ENCODE measurements around the gene ERBIN. TPM values are rescaled to one million over a fixed set of nuclear protein-coding genes. Genes with fewer than 3 reads are reported as not detected.
A peak's percentile ranks its signal among the peaks of the same experiment; 100 is the strongest.

The ERBIN gene
- total and polyA plus RNA-seq, 10 of the 15 experiments (the other 5 are each of a cell fraction or from before 2014, with no cell fraction given): 9.5 to 91.1 (median 49.4) TPM

DNA sequence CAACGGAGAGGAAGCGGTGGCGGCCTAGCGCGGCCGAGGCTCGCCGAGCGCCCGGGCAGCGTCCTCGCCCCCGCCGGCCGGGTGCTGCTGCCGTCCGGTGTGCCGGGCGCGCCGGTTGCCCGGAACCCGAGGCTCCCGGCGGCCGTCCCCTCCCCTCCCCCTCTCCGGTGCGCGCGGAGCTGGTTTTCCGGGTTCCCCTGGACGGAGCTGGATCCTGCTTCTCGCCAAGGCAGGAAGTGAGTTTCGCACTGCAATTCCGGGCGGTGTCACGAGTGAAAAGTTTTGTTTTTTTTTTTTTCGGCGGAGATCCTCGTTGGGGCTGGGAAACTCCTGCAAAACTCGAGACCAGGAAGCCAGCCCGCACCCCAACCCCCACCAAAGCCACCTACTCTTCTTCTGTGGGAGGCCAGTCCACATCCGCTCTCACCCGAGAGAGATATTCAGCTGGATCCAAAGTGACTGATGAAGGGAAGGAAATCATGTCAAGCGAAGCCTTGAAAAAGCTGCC is at the start of gene ERBIN (continued):
- TF ChIP-seq, protein P1, sequence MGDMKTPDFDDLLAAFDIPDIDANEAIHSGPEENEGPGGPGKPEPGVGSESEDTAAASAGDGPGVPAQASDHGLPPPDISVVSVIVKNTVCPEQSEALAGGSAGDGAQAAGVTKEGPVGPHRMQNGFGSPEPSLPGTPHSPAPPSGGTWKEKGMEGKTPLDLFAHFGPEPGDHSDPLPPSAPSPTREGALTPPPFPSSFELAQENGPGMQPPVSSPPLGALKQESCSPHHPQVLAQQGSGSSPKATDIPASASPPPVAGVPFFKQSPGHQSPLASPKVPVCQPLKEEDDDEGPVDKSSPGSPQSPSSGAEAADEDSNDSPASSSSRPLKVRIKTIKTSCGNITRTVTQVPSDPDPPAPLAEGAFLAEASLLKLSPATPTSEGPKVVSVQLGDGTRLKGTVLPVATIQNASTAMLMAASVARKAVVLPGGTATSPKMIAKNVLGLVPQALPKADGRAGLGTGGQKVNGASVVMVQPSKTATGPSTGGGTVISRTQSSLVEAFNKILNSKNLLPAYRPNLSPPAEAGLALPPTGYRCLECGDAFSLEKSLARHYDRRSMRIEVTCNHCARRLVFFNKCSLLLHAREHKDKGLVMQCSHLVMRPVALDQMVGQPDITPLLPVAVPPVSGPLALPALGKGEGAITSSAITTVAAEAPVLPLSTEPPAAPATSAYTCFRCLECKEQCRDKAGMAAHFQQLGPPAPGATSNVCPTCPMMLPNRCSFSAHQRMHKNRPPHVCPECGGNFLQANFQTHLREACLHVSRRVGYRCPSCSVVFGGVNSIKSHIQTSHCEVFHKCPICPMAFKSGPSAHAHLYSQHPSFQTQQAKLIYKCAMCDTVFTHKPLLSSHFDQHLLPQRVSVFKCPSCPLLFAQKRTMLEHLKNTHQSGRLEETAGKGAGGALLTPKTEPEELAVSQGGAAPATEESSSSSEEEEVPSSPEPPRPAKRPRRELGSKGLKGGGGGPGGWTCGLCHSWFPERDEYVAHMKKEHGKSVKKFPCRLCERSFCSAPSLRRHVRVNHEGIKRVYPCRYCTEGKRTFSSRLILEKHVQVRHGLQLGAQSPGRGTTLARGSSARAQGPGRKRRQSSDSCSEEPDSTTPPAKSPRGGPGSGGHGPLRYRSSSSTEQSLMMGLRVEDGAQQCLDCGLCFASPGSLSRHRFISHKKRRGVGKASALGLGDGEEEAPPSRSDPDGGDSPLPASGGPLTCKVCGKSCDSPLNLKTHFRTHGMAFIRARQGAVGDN (IDR thresholded peaks at IDR 0.05): 0 out of 2 replicates have a peak, but pooled peaks have one; percentile 25
- TF ChIP-seq KLF5 (IDR thresholded peaks at IDR 0.05; ENCODE audit: partially characterized antibody) (no peak), BCL11A (IDR thresholded peaks at IDR 0.05; ENCODE audit: low read depth, low read length) (no peak), MYB (IDR thresholded peaks at IDR 0.05; ENCODE audit: borderline replicate concordance, low read depth, low read length) (no peak), FOXM1 (IDR thresholded peaks at IDR 0.05; ENCODE audit: low read depth, low read length) (no peak), IKZF2 (IDR thresholded peaks at IDR 0.05) (peak; percentile 29 to 64), MYC (IDR thresholded peaks at IDR 0.05; ENCODE audit: insufficient read depth, insufficient read length, insufficient replicate concordance, low read length, severe bottlenecking) (no peak), WRNIP1 (IDR thresholded peaks at IDR 0.05; ENCODE audit: borderline replicate concordance, low read depth, low read length) (no peak), SIN3A (IDR thresholded peaks at IDR 0.05; ENCODE audit: low read depth, low read length) (peak; percentile 63; the same call in 1 of the 2 replicates), RAD51 (IDR thresholded peaks at IDR 0.05) (no peak), NFXL1 (IDR thresholded peaks at IDR 0.05; ENCODE audit: borderline replicate concordance) (no peak), TAF1 (IDR thresholded peaks at IDR 0.05; ENCODE audit: borderline replicate concordance, low read depth, low read length) (peak; percentile 63; the same call in 1 of the 2 replicates), SREBF1 (IDR thresholded peaks at IDR 0.05; ENCODE audit: low read length) (no peak), HDGF (IDR thresholded peaks at IDR 0.05) (no peak), ZBED1 (IDR thresholded peaks at IDR 0.05; ENCODE audit: borderline replicate concordance) (0 out of 2 replicates have a peak, but pooled peaks have one; percentile 46), NR2C1 (IDR thresholded peaks at IDR 0.05) (no peak), BHLHE40 (IDR thresholded peaks at IDR 0.05; ENCODE audit: borderline replicate concordance in 1 of 2, low read depth in 2 of 2, low read length in 1 of 2) (0 out of 4 replicates have a peak, but pooled peaks have one; percentile 14 to 23), EED (IDR thresholded peaks at IDR 0.05; ENCODE audit: low read depth) (peak; percentile 65), CHD4 (IDR thresholded peaks at IDR 0.05) (no peak)
- TF ChIP-seq, protein P2, sequence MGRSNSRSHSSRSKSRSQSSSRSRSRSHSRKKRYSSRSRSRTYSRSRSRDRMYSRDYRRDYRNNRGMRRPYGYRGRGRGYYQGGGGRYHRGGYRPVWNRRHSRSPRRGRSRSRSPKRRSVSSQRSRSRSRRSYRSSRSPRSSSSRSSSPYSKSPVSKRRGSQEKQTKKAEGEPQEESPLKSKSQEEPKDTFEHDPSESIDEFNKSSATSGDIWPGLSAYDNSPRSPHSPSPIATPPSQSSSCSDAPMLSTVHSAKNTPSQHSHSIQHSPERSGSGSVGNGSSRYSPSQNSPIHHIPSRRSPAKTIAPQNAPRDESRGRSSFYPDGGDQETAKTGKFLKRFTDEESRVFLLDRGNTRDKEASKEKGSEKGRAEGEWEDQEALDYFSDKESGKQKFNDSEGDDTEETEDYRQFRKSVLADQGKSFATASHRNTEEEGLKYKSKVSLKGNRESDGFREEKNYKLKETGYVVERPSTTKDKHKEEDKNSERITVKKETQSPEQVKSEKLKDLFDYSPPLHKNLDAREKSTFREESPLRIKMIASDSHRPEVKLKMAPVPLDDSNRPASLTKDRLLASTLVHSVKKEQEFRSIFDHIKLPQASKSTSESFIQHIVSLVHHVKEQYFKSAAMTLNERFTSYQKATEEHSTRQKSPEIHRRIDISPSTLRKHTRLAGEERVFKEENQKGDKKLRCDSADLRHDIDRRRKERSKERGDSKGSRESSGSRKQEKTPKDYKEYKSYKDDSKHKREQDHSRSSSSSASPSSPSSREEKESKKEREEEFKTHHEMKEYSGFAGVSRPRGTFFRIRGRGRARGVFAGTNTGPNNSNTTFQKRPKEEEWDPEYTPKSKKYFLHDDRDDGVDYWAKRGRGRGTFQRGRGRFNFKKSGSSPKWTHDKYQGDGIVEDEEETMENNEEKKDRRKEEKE (IDR thresholded peaks at IDR 0.05): 0 out of 2 replicates have a peak, but pooled peaks have one; percentile 26
- TF ChIP-seq, protein P3, sequence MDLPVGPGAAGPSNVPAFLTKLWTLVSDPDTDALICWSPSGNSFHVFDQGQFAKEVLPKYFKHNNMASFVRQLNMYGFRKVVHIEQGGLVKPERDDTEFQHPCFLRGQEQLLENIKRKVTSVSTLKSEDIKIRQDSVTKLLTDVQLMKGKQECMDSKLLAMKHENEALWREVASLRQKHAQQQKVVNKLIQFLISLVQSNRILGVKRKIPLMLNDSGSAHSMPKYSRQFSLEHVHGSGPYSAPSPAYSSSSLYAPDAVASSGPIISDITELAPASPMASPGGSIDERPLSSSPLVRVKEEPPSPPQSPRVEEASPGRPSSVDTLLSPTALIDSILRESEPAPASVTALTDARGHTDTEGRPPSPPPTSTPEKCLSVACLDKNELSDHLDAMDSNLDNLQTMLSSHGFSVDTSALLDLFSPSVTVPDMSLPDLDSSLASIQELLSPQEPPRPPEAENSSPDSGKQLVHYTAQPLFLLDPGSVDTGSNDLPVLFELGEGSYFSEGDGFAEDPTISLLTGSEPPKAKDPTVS (IDR thresholded peaks at IDR 0.05; ENCODE audit: low read depth, low read length): no peak
- TF ChIP-seq, protein P4, sequence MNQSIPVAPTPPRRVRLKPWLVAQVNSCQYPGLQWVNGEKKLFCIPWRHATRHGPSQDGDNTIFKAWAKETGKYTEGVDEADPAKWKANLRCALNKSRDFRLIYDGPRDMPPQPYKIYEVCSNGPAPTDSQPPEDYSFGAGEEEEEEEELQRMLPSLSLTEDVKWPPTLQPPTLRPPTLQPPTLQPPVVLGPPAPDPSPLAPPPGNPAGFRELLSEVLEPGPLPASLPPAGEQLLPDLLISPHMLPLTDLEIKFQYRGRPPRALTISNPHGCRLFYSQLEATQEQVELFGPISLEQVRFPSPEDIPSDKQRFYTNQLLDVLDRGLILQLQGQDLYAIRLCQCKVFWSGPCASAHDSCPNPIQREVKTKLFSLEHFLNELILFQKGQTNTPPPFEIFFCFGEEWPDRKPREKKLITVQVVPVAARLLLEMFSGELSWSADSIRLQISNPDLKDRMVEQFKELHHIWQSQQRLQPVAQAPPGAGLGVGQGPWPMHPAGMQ (IDR thresholded peaks at IDR 0.05; ENCODE audit: borderline replicate concordance): no peak

All from GM12878 (cell line).